GM23248 (cell line): ENCODE measurements around the gene PRAMEF13. TPM values are rescaled to one million over a fixed set of nuclear protein-coding genes. Genes with fewer than 3 reads are reported as not detected.
"Not testable (repeated sequence)": the region's sequence is repeated elsewhere in the genome, so short reads cannot be mapped to it uniquely, and the experiment has no call there.

Experiments used
- DNase-seq: peaks from one replicate; pipeline ENCODE4 v3.0.0-alpha.2; 2015
- H2AFZ ChIP-seq: fragments of 200-600 bp; sonication (generic); 2 replicates; pipeline ENCODE4 v1.6.1; 2016; ENCODE audit warnings: antibody characterized with exemption
- H3F3A ChIP-seq: fragments of 200-600 bp; sonication (generic); 2 replicates; pipeline ENCODE4 v1.6.1; 2016; ENCODE audit warnings: mild to moderate bottlenecking, antibody characterized with exemption, mixed run types; ENCODE audit not compliant: insufficient read depth
- H3K27ac ChIP-seq: fragments of 200-600 bp; sonication (generic); 2 replicates; pipeline ENCODE4 v1.5.1; 2016; ENCODE audit warnings: mild to moderate bottlenecking
- H3K27me3 ChIP-seq: fragments of 200-600 bp; sonication (generic); replicated peaks from 2 replicates; pipeline ENCODE4 v1.6.1; 2016; ENCODE audit warnings: mild to moderate bottlenecking; ENCODE audit not compliant: insufficient read depth
- H3K36me3 ChIP-seq: fragments of 200-600 bp; sonication (generic); 2 replicates; pipeline ENCODE4 v1.6.1; 2016; ENCODE audit warnings: low read depth, mild to moderate bottlenecking
- H3K4me1 ChIP-seq: fragments of 200-600 bp; sonication (generic); 2 replicates; pipeline ENCODE4 v1.6.1; 2016; ENCODE audit warnings: mild to moderate bottlenecking; ENCODE audit not compliant: insufficient read depth
- H3K4me2 ChIP-seq: fragments of 200-600 bp; sonication (generic); one replicate; pipeline ENCODE4 v1.6.1; 2016; ENCODE audit warnings: mild to moderate bottlenecking; ENCODE audit not compliant: unreplicated experiment
- H3K4me3 ChIP-seq: fragments of 200-600 bp; sonication (generic); 2 replicates; pipeline ENCODE4 v1.5.1; 2016; ENCODE audit warnings: mild to moderate bottlenecking
- H3K79me2 ChIP-seq: fragments of 200-600 bp; sonication (generic); 2 replicates; pipeline ENCODE4 v1.6.1; 2016; ENCODE audit warnings: mild to moderate bottlenecking; ENCODE audit not compliant: insufficient read depth
- H3K9ac ChIP-seq: fragments of 200-600 bp; sonication (generic); 2 replicates; pipeline ENCODE4 v1.6.1; 2016; ENCODE audit warnings: mild to moderate bottlenecking
- H3K9me2 ChIP-seq: fragments of 200-600 bp; sonication (generic); 2 replicates; pipeline ENCODE4 v1.6.1; 2016; ENCODE audit warnings: mixed run types, mild to moderate bottlenecking, moderate library complexity; ENCODE audit not compliant: insufficient read depth
- H3K9me3 ChIP-seq: fragments of 200-600 bp; sonication (generic); one replicate; pipeline ENCODE4 v1.6.1; 2017; ENCODE audit warnings: low read depth
- H4K20me1 ChIP-seq: fragments of 200-600 bp; sonication (generic); 2 replicates; pipeline ENCODE4 v1.6.0; 2016; ENCODE audit not compliant: insufficient read depth
- WGBS, 2 experiments: methylation state at CpG; one replicate each; pipeline ENCODE4 v1.1.6; 2015 to 2017; ENCODE audit warnings: low lambda C conversion rate in 2 of 2, low coverage in 1 of 2; ENCODE audit errors: missing lambda C conversion rate in 2 of 2; 5-methylcytosine and 5-hydroxymethylcytosine counted together
- in situ Hi-C: fragments of 300-500 bp; cut with MboI; formaldehyde crosslinking; loops from 2 replicates; pipeline ENCODE4 v1.15.0; 2020
- polyA plus RNA-seq: library from polyadenylated mRNA; unstranded; fragments of >200 nt; fragmentation: Nextera tagmentation; extraction: Ambion mirVana; gene quantifications from 2 replicates; pipeline ENCODE4 v1.2.1, GENCODE V29; 2016
- total RNA-seq: library from RNA; depleted of rRNA; stranded (reverse); fragments of >200 nt; shearing (Covaris generic); gene quantifications from 2 replicates; pipeline ENCODE4 v1.2.3, GENCODE V29; 2014; rRNA removed

PRAMEF13 gene
- total and polyA plus RNA-seq, 2 experiments from 2014 or later = not detected

DNA sequence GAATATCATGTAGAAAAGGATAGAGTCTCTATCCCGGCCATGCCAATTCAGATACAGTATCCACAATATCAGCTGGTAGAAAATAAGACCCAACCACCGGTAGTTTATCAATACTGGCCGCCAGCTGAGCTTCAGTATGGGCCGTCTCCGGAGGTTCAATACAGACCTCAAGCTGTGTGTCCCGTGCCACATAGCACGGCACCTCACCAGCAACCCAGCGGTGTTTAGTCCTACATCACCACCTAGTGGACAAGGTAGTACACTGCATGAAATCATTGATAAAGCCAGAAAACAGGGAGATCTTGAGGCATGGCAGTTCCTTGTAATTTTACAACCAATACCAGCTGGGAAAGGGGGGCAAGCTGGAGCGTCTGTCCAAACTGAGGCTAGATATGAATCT, 7.5 kb upstream of the PRAMEF13 start:
- DNase-seq, H3K79me2 ChIP-seq, H3K27ac ChIP-seq, in situ Hi-C loops, H3K4me1 ChIP-seq, H3K4me3 ChIP-seq, H3K36me3 ChIP-seq, H2AFZ ChIP-seq, H3F3A ChIP-seq, H4K20me1 ChIP-seq, H3K9ac ChIP-seq, H3K9me2 ChIP-seq, H3K4me2 ChIP-seq, H3K9me3 ChIP-seq, H3K27me3 ChIP-seq: not testable (repeated sequence)
- no CpG with 5 or more reads among the region's 9 CpGs for WGBS, 2 experiments

DNA sequence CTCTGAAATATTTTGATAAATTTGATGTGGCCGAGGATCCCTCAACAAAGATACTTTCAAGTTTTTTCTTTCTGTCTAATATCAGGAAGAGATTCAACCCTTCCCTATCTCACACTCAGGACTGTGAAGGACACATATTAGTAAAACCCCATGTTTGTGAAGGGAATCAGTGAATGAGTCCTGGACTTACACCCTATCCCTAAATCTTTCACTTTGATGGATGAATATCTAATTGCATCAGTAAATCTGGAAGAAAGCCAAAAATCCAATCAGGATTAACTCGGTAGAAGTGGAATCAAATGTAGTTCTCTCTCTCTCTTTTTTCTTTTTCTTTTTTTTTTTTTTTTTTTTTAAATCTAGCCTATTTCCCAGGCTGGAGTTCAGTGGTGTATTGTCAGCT, 29.7 kb downstream of the PRAMEF13 start, which contains the start of gene PRAMEF9:
TSS of gene PRAMEF9 (plus strand) at position 301 of the 400 bp plus-strand sequence. CDS start 3,433 bp downstream, outside the sequence.
- H3K9ac ChIP-seq, H3F3A ChIP-seq, in situ Hi-C loops, H3K9me2 ChIP-seq, H3K79me2 ChIP-seq, DNase-seq, H3K27me3 ChIP-seq, H2AFZ ChIP-seq, H3K36me3 ChIP-seq, H3K4me3 ChIP-seq, H3K4me1 ChIP-seq, H3K4me2 ChIP-seq, H3K9me3 ChIP-seq, H3K27ac ChIP-seq, H4K20me1 ChIP-seq: not testable (repeated sequence)
- WGBS, 2 experiments = 33 to 36% methylated on average over 2 of the region's 2 CpGs

DNA sequence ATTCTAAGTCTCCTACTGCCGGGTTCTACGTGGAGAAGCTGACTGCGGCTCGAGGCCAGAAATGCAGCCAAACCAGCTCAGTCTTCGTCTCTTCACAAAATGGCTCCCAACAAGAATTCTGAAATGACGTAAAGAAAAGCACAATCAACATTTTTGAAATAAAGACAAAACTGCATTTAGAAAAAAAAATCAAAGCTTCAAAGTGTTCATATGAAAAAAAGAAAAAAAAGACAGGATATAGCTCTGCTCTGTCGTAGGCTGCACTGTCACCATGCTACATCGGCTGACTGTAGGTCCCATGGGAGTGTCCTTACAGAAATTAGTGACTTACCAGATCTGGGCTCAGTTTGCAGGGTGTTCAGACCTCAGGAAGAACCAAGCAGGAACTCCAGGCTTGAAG, 35.7 kb downstream of the PRAMEF13 start, which contains the start of gene HNRNPCL4:
TSS of gene HNRNPCL4 (minus strand) at position 101 of the 400 bp plus-strand sequence. CDS start 164 bp downstream, outside the sequence.
- H3K27ac ChIP-seq, H3K9me3 ChIP-seq, H3K4me2 ChIP-seq, DNase-seq, H3K9me2 ChIP-seq, H4K20me1 ChIP-seq, H3K4me1 ChIP-seq, H3F3A ChIP-seq, H3K79me2 ChIP-seq, H2AFZ ChIP-seq, in situ Hi-C loops, H3K27me3 ChIP-seq, H3K4me3 ChIP-seq, H3K36me3 ChIP-seq, H3K9ac ChIP-seq: not testable (repeated sequence)
- no CpG with 5 or more reads among the region's 8 CpGs for WGBS, 2 experiments

DNA sequence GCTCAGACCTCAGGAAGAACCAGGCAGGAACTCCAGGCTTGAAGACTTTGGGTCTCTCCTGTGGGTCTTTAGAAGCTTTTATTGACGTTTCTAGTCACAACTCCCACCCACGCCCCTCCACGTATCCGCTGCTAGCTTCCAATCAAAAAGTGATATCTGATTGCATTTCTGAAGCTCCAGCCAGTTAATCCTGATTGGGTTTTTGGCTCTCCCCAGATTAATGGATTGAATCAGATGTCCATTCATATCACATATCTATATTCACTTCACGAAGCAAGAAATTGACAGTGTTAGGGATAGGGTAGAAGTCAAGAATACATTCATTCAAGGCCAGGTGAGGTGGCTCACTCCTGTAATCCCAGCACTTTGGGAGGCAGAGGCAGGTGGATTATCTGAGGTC, 45.3 kb downstream of the PRAMEF13 start, which contains the start of gene PRAMEF26:
TSS of gene PRAMEF26 (minus strand) at position 101 of the 400 bp plus-strand sequence. CDS start 2,914 bp downstream, outside the sequence.
- H3K4me3 ChIP-seq, H3K27me3 ChIP-seq, H3K79me2 ChIP-seq, H2AFZ ChIP-seq, H3K9me2 ChIP-seq, H4K20me1 ChIP-seq, H3K27ac ChIP-seq, H3K9ac ChIP-seq, H3F3A ChIP-seq, DNase-seq, in situ Hi-C loops, H3K9me3 ChIP-seq, H3K4me1 ChIP-seq, H3K4me2 ChIP-seq, H3K36me3 ChIP-seq: not testable (repeated sequence)
- WGBS, 2 experiments = 0% methylated on average over 1 of the region's 5 CpGs; no CpG with 5 or more reads in 1 of the 2 experiments

Other genes with a start within 250 kb of the PRAMEF13 start
- gene PRAMEF27, start 144.8 kb downstream of the PRAMEF13 start, total RNA-seq = not detected in 2 replicates
- not detected in 2 replicates for gene PRAMEF27, start 144.8 kb downstream of the PRAMEF13 start, polyA plus RNA-seq
- not detected in 2 replicates for gene HNRNPCL3, start 140.6 kb downstream of the PRAMEF13 start, total RNA-seq
- not detected in 2 replicates for gene HNRNPCL3, start 140.6 kb downstream of the PRAMEF13 start, polyA plus RNA-seq
- not detected in 2 replicates for gene PRAMEF25, start 130.6 kb downstream of the PRAMEF13 start, total RNA-seq
- gene PRAMEF25, start 130.6 kb downstream of the PRAMEF13 start, polyA plus RNA-seq = not detected in 2 replicates
- gene HNRNPCL2, start 84.6 kb downstream of the PRAMEF13 start, total RNA-seq = not detected in 2 replicates
- gene HNRNPCL2, start 84.6 kb downstream of the PRAMEF13 start, polyA plus RNA-seq = not detected in 2 replicates
- gene PRAMEF26, start 45.4 kb downstream of the PRAMEF13 start, total RNA-seq = not detected in 2 replicates
- gene PRAMEF26, start 45.4 kb downstream of the PRAMEF13 start, polyA plus RNA-seq = not detected in 2 replicates
- gene HNRNPCL4, start 35.8 kb downstream of the PRAMEF13 start, total RNA-seq = not detected in 2 replicates
- not detected in 2 replicates for gene HNRNPCL4, start 35.8 kb downstream of the PRAMEF13 start, polyA plus RNA-seq
- not detected in 2 replicates for gene PRAMEF9, start 29.6 kb downstream of the PRAMEF13 start, total RNA-seq
- not detected in 2 replicates for gene PRAMEF9, start 29.6 kb downstream of the PRAMEF13 start, polyA plus RNA-seq
- not detected in 2 replicates for gene PRAMEF18, start 24.7 kb upstream of the PRAMEF13 start, total RNA-seq
- gene PRAMEF18, start 24.7 kb upstream of the PRAMEF13 start, polyA plus RNA-seq = not detected in 2 replicates
- gene PRAMEF5, start 52.8 kb upstream of the PRAMEF13 start, total RNA-seq = not detected in 2 replicates
- gene PRAMEF5, start 52.8 kb upstream of the PRAMEF13 start, polyA plus RNA-seq = not detected in 2 replicates
- gene PRAMEF8, start 83.7 kb upstream of the PRAMEF13 start, total RNA-seq = not detected in 2 replicates
- not detected in 2 replicates for gene PRAMEF8, start 83.7 kb upstream of the PRAMEF13 start, polyA plus RNA-seq
- not detected in 2 replicates for gene PRAMEF33, start 102.1 kb upstream of the PRAMEF13 start, total RNA-seq
- not detected in 2 replicates for gene PRAMEF33, start 102.1 kb upstream of the PRAMEF13 start, polyA plus RNA-seq
- gene PRAMEF15, start 114.2 kb upstream of the PRAMEF13 start, total RNA-seq = not detected in 2 replicates
- not detected in 2 replicates for gene PRAMEF15, start 114.2 kb upstream of the PRAMEF13 start, polyA plus RNA-seq
- gene PRAMEF14, start 145.7 kb upstream of the PRAMEF13 start, total RNA-seq = not detected in 2 replicates
- gene PRAMEF14, start 145.7 kb upstream of the PRAMEF13 start, polyA plus RNA-seq = not detected in 2 replicates
- not detected in 2 replicates for gene PRAMEF19, start 170.5 kb upstream of the PRAMEF13 start, total RNA-seq
- gene PRAMEF19, start 170.5 kb upstream of the PRAMEF13 start, polyA plus RNA-seq = not detected in 2 replicates
- not detected in 2 replicates for gene PRAMEF17, start 188.2 kb upstream of the PRAMEF13 start, total RNA-seq
- not detected in 2 replicates for gene PRAMEF17, start 188.2 kb upstream of the PRAMEF13 start, polyA plus RNA-seq
- not detected in 2 replicates for gene PRAMEF20, start 209.0 kb upstream of the PRAMEF13 start, total RNA-seq
- gene PRAMEF20, start 209.0 kb upstream of the PRAMEF13 start, polyA plus RNA-seq = not detected in 2 replicates